DOHH2 (cell line): ENCODE results near the gene TMEM94.

Experiments used
- H3F3A ChIP-seq: fragments of 200-600 bp; sonication (generic), shearing (Covaris generic); 2 replicates; pipeline ENCODE4 v1.6.0; 2016; ENCODE audit warnings: antibody characterized with exemption, mild to moderate bottlenecking; ENCODE audit not compliant: control insufficient read depth, insufficient read depth
- H3K27ac ChIP-seq: fragments of 200-600 bp; sonication (generic); 2 replicates; pipeline ENCODE4 v1.5.1; 2014; ENCODE audit warnings: low read depth, mild to moderate bottlenecking, low read length, moderate library complexity
- H3K27me3 ChIP-seq: fragments of 200-600 bp; sonication (generic); 2 replicates; pipeline ENCODE4 v1.6.1; 2014; ENCODE audit warnings: mild to moderate bottlenecking, low read length, mixed read lengths; ENCODE audit not compliant: control insufficient read depth
- H3K36me3 ChIP-seq: fragments of 200-600 bp; sonication (generic); 2 replicates; pipeline ENCODE4 v1.6.1; 2014; ENCODE audit warnings: mild to moderate bottlenecking, low read length, moderate library complexity, mixed read lengths; ENCODE audit not compliant: control insufficient read depth
- H3K4me1 ChIP-seq: fragments of 200-600 bp; sonication (generic); 2 replicates; pipeline ENCODE4 v1.6.1; 2014; ENCODE audit warnings: mild to moderate bottlenecking, low read length, mixed read lengths; ENCODE audit not compliant: control insufficient read depth
- H3K4me2 ChIP-seq: fragments of 200-600 bp; sonication (generic); 2 replicates; pipeline ENCODE4 v1.6.0; 2014; ENCODE audit warnings: mild to moderate bottlenecking, low read length, moderate library complexity
- H3K4me3 ChIP-seq: fragments of 200-600 bp; sonication (generic); 2 replicates; pipeline ENCODE4 v1.5.1; 2014; ENCODE audit warnings: mild to moderate bottlenecking, low read length, mixed read lengths
- H3K79me2 ChIP-seq: fragments of 200-600 bp; sonication (generic); 2 replicates; pipeline ENCODE4 v1.6.1; 2014; ENCODE audit warnings: mild to moderate bottlenecking, low read length, mixed read lengths; ENCODE audit not compliant: control insufficient read depth
- H3K9me2 ChIP-seq: fragments of 200-600 bp; sonication (generic); replicated peaks from 2 replicates; pipeline ENCODE4 v1.6.1; 2014; ENCODE audit warnings: mild to moderate bottlenecking, low read length, mixed read lengths; ENCODE audit not compliant: control insufficient read depth
- H3K9me3 ChIP-seq: fragments of 200-600 bp; sonication (generic); 2 replicates; pipeline ENCODE4 v1.6.1; 2014; ENCODE audit warnings: antibody characterized with exemption, low read length, mixed read lengths; ENCODE audit not compliant: control insufficient read depth, insufficient read depth
- H4K20me1 ChIP-seq: fragments of 200-600 bp; sonication (generic); 2 replicates; pipeline ENCODE4 v1.6.0; 2014; ENCODE audit warnings: low read depth, mild to moderate bottlenecking, antibody characterized with exemption, low read length, moderate library complexity; ENCODE audit not compliant: control insufficient read depth, insufficient read depth
- CTCF ChIP-seq: fragments of 200-600 bp; sonication (generic); IDR thresholded peaks from one replicate; pipeline ENCODE4 v1.5.1; 2014; ENCODE audit warnings: antibody characterized with exemption, mild to moderate bottlenecking, low read depth, low read length; ENCODE audit not compliant: poor library complexity, severe bottlenecking
- EZH2phosphoT487 ChIP-seq: fragments of 200-600 bp; sonication (generic); IDR thresholded peaks from 2 replicates; pipeline ENCODE4 v1.6.1; 2017; ENCODE audit warnings: borderline replicate concordance, mild to moderate bottlenecking, antibody characterized with exemption, low read length, moderate library complexity, mixed read lengths

TMEM94 gene

GRCh38 chr17:75416006-75416405 lies 40.4 kb upstream of the TMEM94 start:
- Histone ChIP-seq H3K36me3 (no peaks in the 10 kb centered on the region), H3K27me3 (peaks cover 10% of the 10 kb centered on the region), H3K4me2 (no peak overlapping the region), H3K79me2 (no peaks in the 10 kb centered on the region), H3K9me2 (no peaks in the 10 kb centered on the region), H3K4me1 (peaks cover 14% of the 10 kb centered on the region), H3K27ac (no peak overlapping the region), H4K20me1 (no peaks in the 10 kb centered on the region), H3F3A (no peaks in the 10 kb centered on the region), H3K4me3 (no peak overlapping the region), H3K9me3 (no peaks in the 10 kb centered on the region)
- no peak for TF ChIP-seq CTCF
- no peak for TF ChIP-seq EZH2phosphoT487

GRCh38 chr17:75417054-75417580 lies 39.3 kb upstream of the TMEM94 start:
- peaks cover 10% of the 10 kb centered on the region for H3K27me3 ChIP-seq
- H3K9me3 ChIP-seq: no peaks in the 10 kb centered on the region
- H3K79me2 ChIP-seq: no peaks in the 10 kb centered on the region
- no peaks in the 10 kb centered on the region for H3K36me3 ChIP-seq
- no peaks in the 10 kb centered on the region for H3F3A ChIP-seq
- TF ChIP-seq CTCF: no peak
- no peak for TF ChIP-seq EZH2phosphoT487
- H4K20me1 ChIP-seq: no peaks in the 10 kb centered on the region
- no peak overlapping the region for H3K27ac ChIP-seq
- no peak overlapping the region for H3K4me2 ChIP-seq
- no peaks in the 10 kb centered on the region for H3K9me2 ChIP-seq
- no peak overlapping the region for H3K4me3 ChIP-seq
- H3K4me1 ChIP-seq: peaks cover 9% of the 10 kb centered on the region

GRCh38 chr17:75418531-75418930 lies 37.9 kb upstream of the TMEM94 start:
- Histone ChIP-seq H3K9me3 (no peaks in the 10 kb centered on the region), H3F3A (no peaks in the 10 kb centered on the region), H3K4me3 (no peak overlapping the region), H3K79me2 (no peaks in the 10 kb centered on the region), H3K27me3 (peaks cover 10% of the 10 kb centered on the region), H3K27ac (no peak overlapping the region), H3K4me1 (no peaks in the 10 kb centered on the region), H4K20me1 (no peaks in the 10 kb centered on the region), H3K4me2 (no peak overlapping the region), H3K9me2 (no peaks in the 10 kb centered on the region), H3K36me3 (no peaks in the 10 kb centered on the region)
- no peak for TF ChIP-seq EZH2phosphoT487
- no peak for TF ChIP-seq CTCF
